ENCODE measurements around the gene DAB1. TPM values are rescaled to one million over a fixed set of nuclear protein-coding genes. Genes with fewer than 3 reads are reported as not detected.

DAB1 gene
- total RNA-seq, 3 donors from 2014 or later, result 0.61 to 2.0 (median 0.92) TPM

DNA sequence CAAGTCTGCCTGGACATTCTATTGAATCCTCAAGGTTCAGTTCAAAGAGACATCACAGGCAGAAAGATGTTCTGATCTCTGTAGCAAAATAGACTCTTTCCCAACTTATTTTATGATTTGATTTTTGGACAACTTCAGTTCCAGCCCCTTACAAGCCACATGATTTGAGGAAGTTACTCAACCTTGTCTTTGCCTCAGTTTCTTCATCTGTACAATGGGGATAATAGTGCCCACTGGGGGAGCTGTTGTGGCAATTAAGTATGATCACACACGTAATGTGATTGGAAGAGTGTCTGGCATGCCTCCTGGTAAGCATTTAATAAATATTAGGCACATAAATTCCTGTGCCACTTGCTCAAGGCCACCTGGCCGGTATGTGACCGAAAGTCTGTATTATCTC, 130.6 kb downstream of the DAB1 start:
- no peak overlapping the region for H3K4me3 ChIP-seq
- no peaks in the 10 kb centered on the region for H3K36me3 ChIP-seq (ENCODE audit: low read depth)
- intact Hi-C loops (cut with DNase I, micrococcal nuclease), result no loop called here
- TF ChIP-seq, protein P1, sequence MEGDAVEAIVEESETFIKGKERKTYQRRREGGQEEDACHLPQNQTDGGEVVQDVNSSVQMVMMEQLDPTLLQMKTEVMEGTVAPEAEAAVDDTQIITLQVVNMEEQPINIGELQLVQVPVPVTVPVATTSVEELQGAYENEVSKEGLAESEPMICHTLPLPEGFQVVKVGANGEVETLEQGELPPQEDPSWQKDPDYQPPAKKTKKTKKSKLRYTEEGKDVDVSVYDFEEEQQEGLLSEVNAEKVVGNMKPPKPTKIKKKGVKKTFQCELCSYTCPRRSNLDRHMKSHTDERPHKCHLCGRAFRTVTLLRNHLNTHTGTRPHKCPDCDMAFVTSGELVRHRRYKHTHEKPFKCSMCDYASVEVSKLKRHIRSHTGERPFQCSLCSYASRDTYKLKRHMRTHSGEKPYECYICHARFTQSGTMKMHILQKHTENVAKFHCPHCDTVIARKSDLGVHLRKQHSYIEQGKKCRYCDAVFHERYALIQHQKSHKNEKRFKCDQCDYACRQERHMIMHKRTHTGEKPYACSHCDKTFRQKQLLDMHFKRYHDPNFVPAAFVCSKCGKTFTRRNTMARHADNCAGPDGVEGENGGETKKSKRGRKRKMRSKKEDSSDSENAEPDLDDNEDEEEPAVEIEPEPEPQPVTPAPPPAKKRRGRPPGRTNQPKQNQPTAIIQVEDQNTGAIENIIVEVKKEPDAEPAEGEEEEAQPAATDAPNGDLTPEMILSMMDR (IDR thresholded peaks at IDR 0.05), result no peak
- H3K9me3 ChIP-seq, result no peaks in the 10 kb centered on the region
- DNase-seq (no peak), ATAC-seq (no peak)
- no peaks in the 10 kb centered on the region for H3K4me1 ChIP-seq (ENCODE audit: low read depth)

DNA sequence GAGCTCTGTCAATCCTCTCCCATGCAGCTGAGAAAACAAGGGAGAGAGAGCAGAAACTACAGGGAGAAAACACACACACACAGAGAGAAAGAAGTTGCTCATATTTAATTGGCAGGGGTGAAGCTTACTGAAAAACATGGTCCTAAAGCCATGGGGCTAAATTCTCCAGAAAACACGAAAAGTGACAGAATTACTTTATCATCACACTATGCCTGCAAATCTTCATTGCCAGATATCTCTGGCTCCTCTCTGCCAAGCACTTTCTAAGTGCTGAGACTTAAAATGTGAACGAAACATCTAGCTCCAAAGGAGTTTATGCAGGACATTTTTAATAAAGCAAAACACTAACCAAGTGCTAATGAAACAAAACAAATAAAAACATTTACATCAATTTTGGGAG, 134.1 kb downstream of the DAB1 start:
- Histone ChIP-seq H3K9me3 (no peaks in the 10 kb centered on the region), H3K4me3 (no peak overlapping the region), H3K4me1 (ENCODE audit: low read depth) (no peaks in the 10 kb centered on the region), H3K36me3 (ENCODE audit: low read depth) (no peaks in the 10 kb centered on the region)
- TF ChIP-seq, protein P1 (IDR thresholded peaks at IDR 0.05), result no peak
- DNase-seq (no peak), ATAC-seq (no peak)
- intact Hi-C loops (cut with DNase I, micrococcal nuclease), result no loop called here

DNA sequence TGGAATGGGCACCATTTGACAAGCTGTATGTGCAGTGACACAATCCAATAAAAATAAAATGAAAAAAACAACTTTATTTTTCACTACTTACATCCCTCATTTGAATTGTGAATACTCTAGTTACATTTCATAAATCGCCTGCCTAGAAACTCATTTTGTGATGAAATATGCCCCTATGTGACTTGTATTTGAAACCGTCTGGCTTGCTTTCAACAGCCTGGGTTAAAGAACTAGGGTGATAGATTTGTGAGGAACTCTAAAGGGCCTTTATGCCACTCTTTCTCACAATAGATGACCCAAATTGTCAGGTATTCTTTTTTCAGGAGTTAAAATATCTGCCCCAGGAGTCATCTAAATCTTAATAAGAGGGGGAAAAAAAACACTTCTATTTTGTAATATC, 137.9 kb downstream of the DAB1 start:
- no peak for ATAC-seq
- H3K4me3 ChIP-seq, result no peak overlapping the region
- no peaks in the 10 kb centered on the region for H3K9me3 ChIP-seq
- no peaks in the 10 kb centered on the region for H3K36me3 ChIP-seq (ENCODE audit: low read depth)
- TF ChIP-seq, protein P1 (IDR thresholded peaks at IDR 0.05), result no peak
- intact Hi-C loops (cut with DNase I, micrococcal nuclease), result no loop called here
- no peak for DNase-seq
- H3K4me1 ChIP-seq (ENCODE audit: low read depth), result no peaks in the 10 kb centered on the region

DNA sequence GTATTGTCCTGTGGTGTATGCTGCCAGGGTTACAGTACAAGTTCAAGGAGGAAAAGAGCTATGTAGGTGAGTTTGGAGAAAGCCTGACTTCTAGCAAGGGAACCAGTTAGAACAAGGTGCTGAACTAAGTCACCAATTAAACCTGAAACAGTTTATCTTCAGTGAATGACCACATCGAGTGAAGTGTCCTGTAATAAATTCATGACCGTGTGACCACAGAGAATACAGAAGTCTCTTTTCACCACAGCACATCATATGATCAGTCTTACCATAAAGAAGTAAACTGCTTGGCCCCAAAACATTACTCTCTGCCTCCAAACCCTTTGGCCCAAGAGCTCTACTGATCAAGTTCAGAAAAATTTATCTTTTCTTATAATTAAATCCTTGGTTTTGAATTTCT, 141.4 kb downstream of the DAB1 start:
- no peak for ATAC-seq
- H3K4me3 ChIP-seq, result no peak overlapping the region
- no peak for DNase-seq

DNA sequence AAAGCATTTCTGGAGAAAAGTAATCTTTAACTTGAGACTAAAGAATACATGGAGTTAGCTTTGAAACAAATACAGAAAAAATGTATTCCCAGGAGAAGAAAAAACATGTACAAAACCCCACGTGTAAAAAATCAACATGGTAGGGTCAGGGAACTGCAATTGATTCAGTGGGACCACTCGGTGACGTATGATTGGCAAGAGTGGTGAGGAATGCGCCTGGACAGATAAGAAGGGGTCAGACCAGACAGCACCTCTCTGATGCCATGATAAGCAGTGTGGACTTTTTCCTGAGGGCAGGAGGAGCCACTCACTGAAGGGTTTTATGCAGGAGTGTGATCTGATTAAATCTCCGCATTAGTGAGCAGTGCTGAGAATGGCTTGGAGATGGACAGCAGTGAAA, 142.5 kb downstream of the DAB1 start:
- TF ChIP-seq, protein P1 (IDR thresholded peaks at IDR 0.05), result no peak
- intact Hi-C loops (cut with DNase I, micrococcal nuclease), result no loop called here
- Histone ChIP-seq H3K4me1 (ENCODE audit: low read depth) (no peaks in the 10 kb centered on the region), H3K36me3 (ENCODE audit: low read depth) (no peaks in the 10 kb centered on the region), H3K4me3 (no peak overlapping the region), H3K9me3 (no peaks in the 10 kb centered on the region)
- ATAC-seq (no peak), DNase-seq (no peak)

More for the DNA sequence above, 141.4 kb downstream of the DAB1 start:
- Histone ChIP-seq H3K4me1 (ENCODE audit: low read depth) (no peaks in the 10 kb centered on the region), H3K9me3 (no peaks in the 10 kb centered on the region), H3K36me3 (ENCODE audit: low read depth) (no peaks in the 10 kb centered on the region)
- intact Hi-C loops (cut with DNase I, micrococcal nuclease), result no loop called here
- TF ChIP-seq, protein P1 (IDR thresholded peaks at IDR 0.05), result no peak
